H9 (cell line): Measurements from ENCODE around the gene RAD50. TPM values are rescaled to one million over a fixed set of nuclear protein-coding genes. Genes with fewer than 3 reads are reported as not detected.
"Not testable (repeated sequence)": the region's sequence is repeated elsewhere in the genome, so short reads cannot be mapped to it uniquely, and the experiment has no call there.

Experiments used
- DNase-seq: peaks from one replicate; pipeline ENCODE4 v3.0.0-alpha.2; 2017
- H2AFZ ChIP-seq: one replicate; pipeline ENCODE4 v1.6.1; 2013; ENCODE audit warnings: mild to moderate bottlenecking, low read length, control low read depth, moderate library complexity
- H2AK5ac ChIP-seq: 2 replicates; pipeline ENCODE4 v1.6.1; 2013; ENCODE audit warnings: low read length, control low read depth, mixed read lengths; ENCODE audit not compliant: insufficient read length
- H2BK120ac ChIP-seq: one replicate; pipeline ENCODE4 v1.6.1; 2013; ENCODE audit warnings: low read depth, mild to moderate bottlenecking, low read length, control low read depth, inconsistent platforms; ENCODE audit not compliant: poor library complexity, severe bottlenecking
- H2BK12ac ChIP-seq: 2 replicates; pipeline ENCODE4 v1.6.1; 2013; ENCODE audit warnings: low read length, control low read depth, mixed read lengths, low read depth; ENCODE audit not compliant: insufficient read length
- H2BK15ac ChIP-seq: 2 replicates; pipeline ENCODE4 v1.6.1; 2013; ENCODE audit warnings: low read depth, low read length, control low read depth
- H2BK20ac ChIP-seq: one replicate; pipeline ENCODE4 v1.6.1; 2013; ENCODE audit warnings: low read depth, mild to moderate bottlenecking, low read length, control low read depth, inconsistent platforms; ENCODE audit not compliant: poor library complexity, severe bottlenecking
- H2BK5ac ChIP-seq: 2 replicates; pipeline ENCODE4 v1.6.1; 2013; ENCODE audit warnings: low read length, control low read depth, mixed read lengths; ENCODE audit not compliant: insufficient read length
- H3K14ac ChIP-seq: 2 replicates; pipeline ENCODE4 v1.6.1; 2013; ENCODE audit warnings: low read length, control low read depth; ENCODE audit not compliant: insufficient read depth
- H3K18ac ChIP-seq: 2 replicates; pipeline ENCODE4 v1.6.1; 2013; ENCODE audit warnings: low read depth, mild to moderate bottlenecking, mixed read lengths, low read length, control low read depth; ENCODE audit not compliant: insufficient read length
- H3K23ac ChIP-seq: 2 replicates; pipeline ENCODE4 v1.6.1; 2013; ENCODE audit warnings: low read length, control low read depth, mixed read lengths, low read depth; ENCODE audit not compliant: insufficient read length
- H3K23me2 ChIP-seq: 2 replicates; pipeline ENCODE4 v1.6.1; 2013; ENCODE audit warnings: low read depth, mild to moderate bottlenecking, mixed read lengths, low read length, control low read depth; ENCODE audit not compliant: insufficient read length, poor library complexity, severe bottlenecking
- H3K27ac ChIP-seq: 2 replicates; pipeline ENCODE4 v1.5.1; 2013; ENCODE audit warnings: low read length, control low read depth, mixed read lengths, low read depth; ENCODE audit not compliant: insufficient read length
- H3K27me3 ChIP-seq: 2 replicates; pipeline ENCODE4 v1.6.1; 2013; ENCODE audit warnings: low read length, control low read depth, inconsistent platforms; ENCODE audit not compliant: insufficient read depth
- H3K4ac ChIP-seq: 2 replicates; pipeline ENCODE4 v1.6.1; 2013; ENCODE audit warnings: low read depth, mild to moderate bottlenecking, control low read depth, inconsistent platforms, low read length, moderate library complexity
- H3K4me1 ChIP-seq: 2 replicates; pipeline ENCODE4 v1.6.1; 2013; ENCODE audit warnings: low read length, control low read depth, inconsistent platforms; ENCODE audit not compliant: insufficient read depth
- H3K4me2 ChIP-seq: 2 replicates; pipeline ENCODE4 v1.6.1; 2013; ENCODE audit warnings: low read length, control low read depth, mixed read lengths; ENCODE audit not compliant: insufficient read length, insufficient read depth
- H3K56ac ChIP-seq: 2 replicates; pipeline ENCODE4 v1.6.1; 2013; ENCODE audit warnings: low read depth, mild to moderate bottlenecking, mixed read lengths, low read length, control low read depth; ENCODE audit not compliant: insufficient read length
- H3K79me1 ChIP-seq: 2 replicates; pipeline ENCODE4 v1.6.1; 2013; ENCODE audit warnings: low read depth, mild to moderate bottlenecking, moderate library complexity, low read length, control low read depth, inconsistent platforms; ENCODE audit not compliant: insufficient read depth, poor library complexity, severe bottlenecking
- H3K79me2 ChIP-seq: 2 replicates; pipeline ENCODE4 v1.6.1; 2013; ENCODE audit warnings: low read length, control low read depth, inconsistent platforms; ENCODE audit not compliant: insufficient read depth
- H3K9ac ChIP-seq: 2 replicates; pipeline ENCODE4 v1.6.1; 2013; ENCODE audit warnings: low read length, control low read depth, mixed read lengths; ENCODE audit not compliant: insufficient read length; ENCODE audit errors: extremely low read depth
- H3K9me3 ChIP-seq: one replicate; pipeline ENCODE4 v1.6.1; 2013; ENCODE audit warnings: low read depth, low read length, inconsistent platforms; ENCODE audit not compliant: control insufficient read depth
- H3T11ph ChIP-seq: one replicate; pipeline ENCODE4 v1.6.1; 2013; ENCODE audit warnings: mild to moderate bottlenecking, low read length, control low read depth, inconsistent platforms
- H4K20me1 ChIP-seq: one replicate; pipeline ENCODE4 v1.6.1; 2013; ENCODE audit not compliant: control insufficient read depth, insufficient read length, insufficient read depth
- H4K5ac ChIP-seq: 2 replicates; pipeline ENCODE4 v1.6.1; 2013; ENCODE audit warnings: low read depth, mild to moderate bottlenecking, mixed read lengths, low read length, control low read depth; ENCODE audit not compliant: insufficient read length
- H4K8ac ChIP-seq: replicated peaks from 2 replicates; pipeline ENCODE4 v1.6.1; 2013; ENCODE audit warnings: low read length, control low read depth, mixed read lengths, low read depth; ENCODE audit not compliant: insufficient read length
- H4K91ac ChIP-seq: 2 replicates; pipeline ENCODE4 v1.6.1; 2013; ENCODE audit warnings: low read depth, mild to moderate bottlenecking, moderate library complexity, mixed read lengths, low read length, control low read depth; ENCODE audit not compliant: insufficient read length
- H3K27ac Mint-ChIP-seq, 3 experiments: 2 replicates in 2 of 3; 3 replicates in 1 of 3; pipeline ENCODE4 v1.8.0; 2020 to 2021; ENCODE audit warnings: mixed read lengths in 3 of 3, mild to moderate bottlenecking in 1 of 3, moderate library complexity in 1 of 3
- H3K27me3 Mint-ChIP-seq: 2 replicates; pipeline ENCODE4 v1.8.0; 2021; ENCODE audit warnings: low read depth, mild to moderate bottlenecking, moderate library complexity, mixed read lengths
- H3K36me3 Mint-ChIP-seq, 3 experiments: 2 replicates in 2 of 3; 3 replicates in 1 of 3; pipeline ENCODE4 v1.8.0; 2020 to 2021; ENCODE audit warnings: low read depth in 3 of 3, mixed read lengths in 3 of 3; ENCODE audit not compliant: insufficient read depth in 1 of 3
- H3K4me1 Mint-ChIP-seq, 2 experiments: 2 replicates each; pipeline ENCODE4 v1.8.0; 2020; ENCODE audit warnings: mixed read lengths in 2 of 2
- H3K4me3 Mint-ChIP-seq, 2 experiments: 2 replicates in 1 of 2; 3 replicates in 1 of 2; pipeline ENCODE4 v1.8.0; 2020 to 2021; ENCODE audit warnings: mild to moderate bottlenecking in 2 of 2, mixed read lengths in 2 of 2, moderate library complexity in 1 of 2
- H3K9me3 Mint-ChIP-seq, 2 experiments: 2 replicates in 1 of 2; 3 replicates in 1 of 2; pipeline ENCODE4 v1.8.0; 2020; ENCODE audit warnings: mild to moderate bottlenecking in 2 of 2, mixed read lengths in 2 of 2, moderate library complexity in 1 of 2
- CTCF ChIP-seq: fragments of 200-600 bp; sonication (generic); conservative IDR thresholded peaks from 3 replicates; pipeline ENCODE4 v1.8.0; 2021; ENCODE audit warnings: antibody characterized with exemption, mild to moderate bottlenecking
- WGBS: extraction: QIAGEN DNeasy Blood & Tissue Kit; methylation state at CpG from one replicate; pipeline ENCODE4 v1.1.7; 2013; ENCODE audit warnings: missing lambda C conversion rate, low lambda C conversion rate, mixed read lengths; ENCODE audit not compliant: insufficient read length; ENCODE audit errors: extremely low coverage; 5-methylcytosine and 5-hydroxymethylcytosine counted together
- total RNA-seq: library from RNA; stranded (reverse); gene quantifications from 2 replicates; pipeline ENCODE4 v1.2.1, GENCODE V29; 2021

RAD50 gene
- total RNA-seq, 1 experiment from 2014 or later, result 46.1 TPM

DNA sequence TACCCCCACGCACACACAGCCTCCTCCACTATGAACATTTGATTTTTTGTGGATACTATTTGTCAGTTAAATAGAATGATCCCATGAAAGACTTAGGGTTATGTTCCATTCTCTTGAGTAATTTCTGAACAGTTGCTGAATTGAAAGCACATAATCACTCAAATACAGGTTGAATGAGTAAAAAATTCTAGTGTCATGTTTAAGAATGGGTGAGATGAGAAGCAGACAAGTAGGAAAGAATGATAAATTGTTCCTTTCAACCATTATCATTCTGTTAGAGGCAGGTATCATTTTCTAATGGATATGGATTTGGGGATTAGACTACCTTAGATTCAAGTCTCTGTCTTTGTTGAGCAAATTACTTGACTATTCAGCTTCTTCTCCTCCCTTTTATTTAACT, 19.3 kb downstream of the RAD50 start:
- H3K36me3 Mint-ChIP-seq, result peaks cover 33 to 73% (median 70%) of the 10 kb centered on the region in 3 experiments
- H3K18ac ChIP-seq, result no peak overlapping the region
- no peak overlapping the region for H3K4me2 ChIP-seq

DNA sequence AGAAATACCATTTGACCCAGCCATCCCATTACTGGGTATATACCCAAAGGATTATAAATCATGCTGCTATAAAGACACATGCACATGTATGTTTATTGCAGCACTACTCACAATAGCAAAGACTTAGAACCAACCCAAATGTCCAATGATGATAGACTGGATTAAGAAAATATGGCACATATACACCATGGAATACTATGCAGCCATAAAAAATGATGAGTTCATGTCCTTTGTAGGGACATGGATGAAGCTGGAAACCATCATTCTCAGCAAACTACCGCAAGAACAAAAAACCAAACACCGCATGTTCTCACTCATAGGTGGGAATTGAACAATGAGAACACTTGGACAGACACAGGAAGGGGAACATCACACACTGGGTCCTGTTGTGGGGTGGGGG, 27.8 kb downstream of the RAD50 start:
- no CpG with 5 or more reads among the region's 2 CpGs for WGBS
- H3K79me1 ChIP-seq, result not testable (repeated sequence)

More for the DNA sequence above, 19.3 kb downstream of the RAD50 start:
- Histone ChIP-seq H2BK12ac (no peak overlapping the region), H2BK5ac (no peak overlapping the region), H3K27me3 (no peaks in the 10 kb centered on the region), H3K4me1 (no peaks in the 10 kb centered on the region; the same call in 1 of the 2 replicates), H3K79me1 (no peaks in the 10 kb centered on the region), H3K9ac (no peak overlapping the region), H3K14ac (no peak overlapping the region), H3K9me3 (no peaks in the 10 kb centered on the region), H2BK15ac (no peak overlapping the region), H4K91ac (no peak overlapping the region), H3K79me2 (no peaks in the 10 kb centered on the region), H2AK5ac (no peak overlapping the region), H3K27ac (no peak overlapping the region), H2BK120ac (no peak overlapping the region), H3T11ph (no peak overlapping the region), H3K23me2 (no peaks in the 10 kb centered on the region), H2AFZ (no peak overlapping the region), H4K20me1 (no peaks in the 10 kb centered on the region), H2BK20ac (no peak overlapping the region), H3K4ac (no peak overlapping the region), H3K56ac (no peak overlapping the region), H4K8ac (no peak overlapping the region), H4K5ac (no peak overlapping the region), H3K23ac (no peak overlapping the region)
- no peaks in the 10 kb centered on the region for H3K27me3 Mint-ChIP-seq
- no peak overlapping the region for H3K4me3 Mint-ChIP-seq
- no peak for TF ChIP-seq CTCF
- WGBS, result no CpG with 5 or more reads among the region's 1 CpG
- DNase-seq, result no peak
- peaks cover 9 to 18% of the 10 kb centered on the region in 2 experiments for H3K4me1 Mint-ChIP-seq
- peaks cover 11 to 12% of the 10 kb centered on the region in 2 experiments for H3K9me3 Mint-ChIP-seq
- no peak overlapping the region for H3K27ac Mint-ChIP-seq

More for the DNA sequence above, 27.8 kb downstream of the RAD50 start:
- H2AFZ ChIP-seq, H3K4me1 ChIP-seq, H3K27ac ChIP-seq, H4K20me1 ChIP-seq, H2BK20ac ChIP-seq, H2BK12ac ChIP-seq, H3K18ac ChIP-seq, H2BK5ac ChIP-seq, H3K9ac ChIP-seq, H3K27ac Mint-ChIP-seq, H3K4me2 ChIP-seq, H3K27me3 Mint-ChIP-seq, H3K14ac ChIP-seq, H3K9me3 Mint-ChIP-seq, H3T11ph ChIP-seq, H3K23me2 ChIP-seq, H3K23ac ChIP-seq, H2BK15ac ChIP-seq, H2BK120ac ChIP-seq, H4K8ac ChIP-seq, H3K27me3 ChIP-seq, H2AK5ac ChIP-seq, H3K56ac ChIP-seq, H3K4ac ChIP-seq, DNase-seq, H3K9me3 ChIP-seq, H3K4me3 Mint-ChIP-seq, H3K4me1 Mint-ChIP-seq, H3K79me2 ChIP-seq, H4K91ac ChIP-seq, H4K5ac ChIP-seq: not testable (repeated sequence)
- peaks cover 6 to 51% (median 50%) of the 10 kb centered on the region in 3 experiments; a peak in 6 of 7 replicates for H3K36me3 Mint-ChIP-seq
